RWPE1 (cell line): ENCODE measurements around the gene FAIM2.

Source experiments
- CTCF ChIA-PET: fragments of 350-600 bp; sonication (Branson Sonifier 250); formaldehyde crosslinking; extraction: SDS; loops from one replicate; lab custom pipeline; 2021; lab: Yijun Ruan, JAX
- POLR2A ChIA-PET: fragments of 400-600 bp; formaldehyde crosslinking; extraction: SDS; loops from one replicate; lab custom pipeline; 2020; ENCODE audit warnings: antibody characterized with exemption; ENCODE audit not compliant: low non-redundant PET; lab: Yijun Ruan, JAX
- DNase-seq: peaks from one replicate; pipeline ENCODE4 v3.0.0; 2012; ENCODE audit warnings: low spot score
- H3K27ac ChIP-seq: fragments of 450-650 bp; 2 replicates; pipeline ENCODE4 v1.5.1; 2017
- CTCF ChIP-seq: fragments of 450-650 bp; conservative IDR thresholded peaks from 2 replicates; pipeline ENCODE4 v1.5.1; 2017; ENCODE audit warnings: low read depth, mild to moderate bottlenecking

FAIM2 gene

GRCh38 chr12:49842519-49843352 is 61.0 kb downstream of the FAIM2 start, which contains the start of gene BCDIN3D:
TSS of gene BCDIN3D (minus strand) at chr12:49843106. CDS start at chr12:49843087, 19 bp downstream.
- TF ChIP-seq CTCF = no peak
- peak; percentile 89 for DNase-seq
- CTCF ChIA-PET = interaction anchor here (0.6 to 1.0 kb wide), 2 partner anchors 79 to 126 kb away, joined by 3 read pairs; no protein-coding TSS in a partner anchor
- peak within 1 kb of the TSS; percentile 97 for H3K27ac ChIP-seq
- POLR2A ChIA-PET = interaction anchor here (0.5 to 1.0 kb wide), 4 partner anchors 47 to 374 kb away, joined by 3 to 4 read pairs (median 4); no protein-coding TSS in a partner anchor

GRCh38 chr12:49838973-49839633 is 64.6 kb downstream of the FAIM2 start:
- CTCF ChIA-PET = interaction anchor here (0.5 to 2.5 kb wide), 22 partner anchors 8 to 1019 kb away, joined by 3 to 8 read pairs (median 4); no protein-coding TSS in a partner anchor
- DNase-seq = peak; percentile 49
- TF ChIP-seq CTCF = peak; percentile 85
- POLR2A ChIA-PET = no interaction called here
- H3K27ac ChIP-seq = no peak overlapping the region

GRCh38 chr12:49832836-49833421 is 70.8 kb downstream of the FAIM2 start:
- no peak for TF ChIP-seq CTCF
- ChIA-PET POLR2A (no interaction called here), CTCF (interaction anchor here (0.9 kb wide), 1 partner anchor 237 kb away, joined by 3 read pairs; no protein-coding TSS in a partner anchor)
- no peak overlapping the region for H3K27ac ChIP-seq
- no peak for DNase-seq

GRCh38 chr12:49831717-49832116 is 72.0 kb downstream of the FAIM2 start:
- POLR2A ChIA-PET = interaction anchor here (0.5 kb wide), 1 partner anchor 64 kb away, joined by 4 read pairs; no protein-coding TSS in a partner anchor

GRCh38 chr12:49828133-49829091 is 75.3 kb downstream of the FAIM2 start, which contains the start of gene NCKAP5L:
TSS of gene NCKAP5L (minus strand) at chr12:49828413. CDS start at chr12:49804044, 24,369 bp downstream.
- ChIA-PET CTCF (interaction anchor here (1.2 kb wide), 1 partner anchor 10 kb away, joined by 3 read pairs; no protein-coding TSS in a partner anchor), POLR2A (interaction anchor here (0.8 kb wide), 1 partner anchor 87 kb away, joined by 3 read pairs; the partner anchor contains the start of gene TMBIM6)
- peak within 1 kb of the TSS; percentile 91 for H3K27ac ChIP-seq
- DNase-seq = peak; percentile 99
- TF ChIP-seq CTCF = no peak

More at GRCh38 chr12:49831717-49832116, 72.0 kb downstream of the FAIM2 start:
- H3K27ac ChIP-seq = no peak overlapping the region
- no peak for TF ChIP-seq CTCF
- CTCF ChIA-PET = no interaction called here
- no peak for DNase-seq
